Stimulated activated CD4-positive, alpha-beta T cell treated with anti-CD3 and anti-CD28 coated beads, Interleukin-15, amount 100 ng/mL, for 1 hour (primary cell): ENCODE results near the gene PITRM1.
"Not testable (repeated sequence)": the region's sequence is repeated elsewhere in the genome, so short reads cannot be mapped to it uniquely, and the experiment has no call there.

ENCODE experiments used
- DNase-seq, 2 donors: peaks; one replicate each; pipeline ENCODE4 v3.0.0-alpha.2; 2020; ENCODE audit warnings: low read depth in 1 of 2, low spot score in 1 of 2

The PITRM1 gene

DNA sequence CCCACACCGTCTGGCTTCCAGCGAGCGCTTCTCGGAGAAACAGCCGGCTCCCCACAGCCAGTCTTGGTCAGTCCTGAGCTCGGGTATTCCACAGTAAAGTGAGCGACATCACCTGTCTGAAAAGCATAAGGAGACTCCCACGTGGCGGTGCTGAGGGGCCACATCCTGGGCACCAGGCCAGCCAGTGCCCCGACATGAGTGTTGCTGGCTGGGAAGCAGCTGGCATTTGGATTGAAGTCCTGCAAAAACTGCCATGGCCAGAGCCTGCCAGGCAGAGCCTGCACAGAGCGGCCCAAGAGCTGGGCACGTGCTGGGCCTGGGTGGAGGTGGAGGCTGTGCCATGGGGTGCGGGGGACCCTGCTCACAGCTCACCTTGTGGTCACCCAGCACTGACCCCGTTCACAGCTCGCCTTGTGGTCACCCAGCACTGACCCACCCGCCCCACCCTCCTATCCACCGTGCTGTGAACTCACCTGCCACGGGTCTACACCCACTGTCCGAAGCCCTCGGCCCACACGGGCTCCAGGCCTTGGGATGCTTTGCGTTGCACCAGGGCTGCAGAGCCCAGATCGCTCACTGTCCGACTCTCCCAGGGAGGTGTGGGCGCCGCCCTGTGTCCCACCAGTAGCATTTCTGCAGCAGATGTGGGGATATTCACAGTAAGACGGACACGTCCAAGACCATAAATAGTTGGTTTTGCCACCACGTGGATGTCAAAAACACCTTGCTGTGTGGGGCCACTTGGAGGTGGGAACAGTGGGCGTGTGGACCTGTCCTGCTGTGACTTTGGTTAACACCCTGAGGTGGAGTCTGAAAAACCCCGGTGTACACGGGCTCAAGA is 48.8 kb downstream of the PITRM1 start:
- no peak for DNase-seq

DNA sequence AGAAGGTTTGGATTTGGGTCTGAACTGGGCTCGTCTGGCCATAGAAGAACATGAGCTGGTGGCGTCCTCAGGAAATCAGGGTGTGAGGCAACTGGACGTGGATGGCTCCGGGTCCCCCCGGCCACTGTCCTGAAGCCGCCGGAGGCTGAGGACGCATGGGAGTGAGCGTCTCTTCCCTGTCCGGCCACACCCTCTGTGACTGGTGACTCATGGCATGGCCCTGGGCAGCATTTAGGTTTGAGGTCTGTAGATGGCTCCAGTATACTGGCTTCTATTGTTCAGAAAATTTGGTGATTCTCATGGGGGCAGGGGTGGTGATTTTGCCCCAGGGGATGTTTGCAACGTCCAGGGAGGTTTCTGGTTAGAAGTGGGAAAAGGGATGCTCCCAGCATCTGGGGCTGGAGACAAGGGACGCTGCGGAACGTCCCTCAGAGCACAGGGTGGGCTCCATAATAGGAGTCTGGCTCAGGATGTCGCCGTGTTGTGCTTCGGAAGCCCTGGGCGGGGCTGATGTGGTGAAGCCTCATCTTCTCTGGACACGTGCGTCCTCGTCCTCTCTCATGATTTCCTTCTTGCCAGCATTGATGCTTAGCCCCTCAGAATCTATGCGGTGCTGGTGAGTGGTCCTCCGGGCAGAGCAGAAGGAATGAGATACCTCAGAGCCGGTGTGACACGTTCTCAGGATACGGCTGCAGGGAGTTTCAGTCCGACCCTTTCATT is 49.9 kb downstream of the PITRM1 start:
- no peak for DNase-seq

DNA sequence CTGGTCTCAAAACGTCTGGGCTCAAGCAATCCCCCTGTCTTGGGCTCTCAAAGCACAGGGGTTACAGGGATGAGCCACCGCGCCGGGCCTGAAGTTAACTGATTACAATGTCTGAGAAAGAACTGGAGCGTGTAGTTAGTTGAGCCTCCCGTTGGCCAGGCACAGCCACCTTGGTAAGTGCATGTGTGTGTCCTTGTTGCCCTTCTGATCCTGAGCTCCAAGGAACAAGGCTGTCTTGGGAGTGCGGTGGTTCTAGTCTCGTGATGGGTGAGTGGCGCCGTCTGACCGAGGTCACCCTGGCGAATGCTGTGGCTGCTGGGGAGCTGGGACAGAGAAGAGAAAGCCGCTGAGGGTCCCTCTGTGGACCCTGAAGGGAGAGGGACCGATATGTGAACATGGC is 50.5 kb downstream of the PITRM1 start:
- DNase-seq: no peak

DNA sequence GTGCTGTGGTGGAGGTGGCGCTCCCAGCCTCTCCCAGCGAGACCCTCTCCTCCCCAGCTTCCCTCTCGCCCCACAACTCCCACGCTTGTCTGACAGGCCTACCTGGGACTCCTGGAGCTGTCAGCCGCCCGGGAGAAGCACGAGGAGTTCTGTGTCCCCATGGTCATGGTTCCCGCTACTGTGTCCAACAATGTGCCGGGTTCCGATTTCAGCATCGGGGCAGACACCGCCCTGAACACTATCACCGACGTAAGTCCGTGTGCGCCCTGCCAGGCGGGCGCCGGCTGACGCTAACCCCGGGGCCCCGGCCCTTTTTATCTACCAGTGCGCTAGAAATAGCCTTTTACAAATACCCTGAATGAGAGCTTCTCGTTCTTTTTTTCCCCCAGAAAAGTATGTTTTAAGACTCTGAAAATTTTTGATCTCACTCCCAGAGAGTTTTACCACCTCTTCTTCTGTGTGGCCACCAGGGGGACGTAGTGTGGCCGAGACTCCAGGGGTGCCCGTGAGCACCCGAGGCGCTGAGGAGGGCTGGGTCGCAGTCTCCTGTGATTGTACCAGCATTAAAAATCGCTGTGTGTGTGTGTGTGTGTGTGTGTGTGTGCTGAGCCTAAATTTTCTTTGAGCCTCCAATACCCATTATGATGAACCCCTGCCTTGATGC is 52.7 kb downstream of the PITRM1 start:
- DNase-seq: no peak

DNA sequence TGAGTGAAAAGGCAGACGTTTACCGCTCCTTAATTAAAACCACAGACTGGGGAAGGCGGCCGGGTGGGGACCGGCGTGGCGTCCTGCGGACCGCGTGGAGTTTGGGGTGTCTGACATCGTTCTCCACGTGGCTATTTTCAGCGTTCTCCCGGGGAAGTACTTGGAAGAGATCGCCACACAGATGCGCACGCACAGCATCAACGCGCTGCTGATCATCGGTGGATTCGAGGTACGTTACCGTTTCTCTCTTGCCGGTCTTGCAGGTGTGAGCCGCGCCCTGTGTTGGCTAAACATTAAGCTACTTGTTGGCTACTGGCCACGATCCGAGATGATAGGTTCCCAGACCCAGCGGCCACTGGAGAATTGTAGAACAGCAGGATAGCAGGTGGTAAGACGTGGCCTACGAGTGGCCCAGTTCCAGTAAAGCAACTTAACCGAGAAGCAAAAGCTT is 53.9 kb downstream of the PITRM1 start:
- no peak for DNase-seq

DNA sequence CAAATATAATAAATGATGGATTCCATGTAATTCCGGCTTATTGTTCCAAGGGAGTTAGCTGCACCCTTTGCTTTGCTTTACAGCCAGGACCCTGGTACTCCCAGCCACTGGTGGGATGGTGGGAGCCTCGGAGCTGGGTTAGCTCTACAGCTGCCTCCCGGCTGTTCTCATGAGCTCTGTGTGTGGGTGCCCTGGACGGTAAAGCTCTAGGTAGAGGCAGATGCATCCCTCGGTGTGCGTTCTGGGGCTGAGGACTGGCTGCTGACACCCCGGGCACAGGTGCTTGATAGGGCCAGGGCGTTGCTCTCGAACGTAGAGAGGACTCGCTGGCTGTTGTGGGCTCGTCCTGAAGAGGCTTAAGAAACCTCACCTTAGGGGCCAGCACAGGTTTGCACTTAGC is 55.1 kb downstream of the PITRM1 start:
- no peak for DNase-seq

DNA sequence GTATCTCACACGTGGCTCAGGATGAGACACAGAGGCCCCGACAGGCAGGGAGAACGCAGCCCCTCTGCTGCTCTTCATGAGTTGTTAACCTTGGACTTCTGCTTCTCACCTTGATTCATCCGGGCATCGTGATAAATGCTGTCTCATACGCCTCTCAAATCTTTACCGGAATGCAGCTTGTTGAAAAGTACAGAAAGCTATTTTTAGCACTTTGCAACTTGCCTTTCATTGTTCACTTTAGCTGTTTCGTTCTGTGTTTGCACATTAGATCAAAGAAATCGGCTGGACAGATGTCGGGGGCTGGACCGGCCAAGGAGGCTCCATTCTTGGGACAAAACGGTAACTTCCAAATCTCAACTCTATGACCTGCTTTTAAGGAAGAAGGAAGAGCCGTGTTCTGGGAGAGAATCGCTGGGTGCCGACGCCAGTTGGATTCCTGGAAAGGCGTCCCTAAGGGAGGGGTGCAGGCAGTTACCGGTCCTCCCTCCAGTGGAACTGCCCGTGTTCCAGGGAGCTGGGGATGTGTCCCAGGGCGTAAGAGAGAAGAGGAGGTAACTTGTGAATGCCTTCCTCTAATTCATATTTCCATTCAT is 56.0 kb downstream of the PITRM1 start:
- no peak for DNase-seq

DNA sequence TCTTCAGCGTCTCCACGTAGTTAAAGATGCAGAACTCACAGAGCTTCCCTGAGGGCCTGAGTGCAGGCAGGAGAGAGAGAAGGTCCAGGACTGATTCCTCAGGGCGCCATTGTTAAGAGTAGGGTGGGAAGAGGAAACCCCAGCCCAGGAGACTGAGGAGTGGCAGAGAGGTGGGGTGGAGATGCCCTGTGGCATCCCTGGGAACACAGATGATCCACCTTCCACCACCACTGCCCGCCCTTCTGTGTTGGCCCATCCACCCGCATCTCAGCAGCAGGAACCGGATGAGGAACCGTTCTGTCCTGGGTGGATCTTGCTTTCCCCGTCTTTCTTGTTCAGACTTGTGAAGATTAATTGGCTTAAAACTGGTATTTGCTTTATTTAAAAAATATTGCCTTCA is 56.9 kb downstream of the PITRM1 start:
- DNase-seq: no peak

DNA sequence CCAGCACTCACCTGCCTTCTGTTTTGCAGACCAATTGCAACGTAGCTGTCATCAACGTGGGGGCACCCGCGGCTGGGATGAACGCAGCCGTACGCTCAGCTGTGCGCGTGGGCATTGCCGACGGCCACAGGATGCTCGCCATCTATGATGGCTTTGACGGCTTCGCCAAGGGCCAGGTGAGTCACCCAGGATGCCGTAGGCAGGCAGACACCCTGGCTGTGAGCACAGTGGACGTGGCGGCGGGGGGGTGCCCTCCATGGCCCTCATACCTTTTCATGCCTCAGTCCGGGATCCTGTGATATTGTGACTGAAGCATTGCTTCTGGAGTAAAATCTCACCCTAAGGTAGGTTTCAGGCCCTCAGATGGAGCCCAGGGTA is 59.2 kb downstream of the PITRM1 start:
- no peak for DNase-seq

DNA sequence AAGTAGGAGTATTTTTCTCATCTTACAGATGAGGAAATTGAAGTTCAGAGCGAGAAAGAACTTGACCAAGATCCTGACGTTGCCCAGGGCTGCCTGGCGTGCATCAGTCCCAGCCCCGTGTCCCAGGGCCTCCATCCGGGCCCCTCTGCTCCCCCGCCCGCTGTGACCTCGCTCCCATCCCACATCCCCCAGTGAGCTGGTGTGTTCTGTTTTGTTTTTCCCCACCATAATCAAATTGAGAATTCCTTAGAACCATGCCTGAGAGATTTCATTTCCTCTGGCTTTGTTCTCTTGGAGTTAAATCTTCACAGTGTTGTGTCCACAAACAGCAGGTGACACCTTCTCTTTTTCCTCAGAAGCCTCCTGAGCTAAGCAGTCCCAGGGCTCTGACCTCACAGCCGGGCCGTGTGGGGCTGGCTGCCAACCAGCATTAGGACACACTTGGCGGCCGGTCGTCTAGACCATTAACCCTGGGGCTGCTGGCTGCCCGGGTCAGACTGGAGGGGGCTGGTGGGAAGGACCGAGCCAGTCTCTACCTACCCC is 60.9 kb downstream of the PITRM1 start:
- no peak for DNase-seq

DNA sequence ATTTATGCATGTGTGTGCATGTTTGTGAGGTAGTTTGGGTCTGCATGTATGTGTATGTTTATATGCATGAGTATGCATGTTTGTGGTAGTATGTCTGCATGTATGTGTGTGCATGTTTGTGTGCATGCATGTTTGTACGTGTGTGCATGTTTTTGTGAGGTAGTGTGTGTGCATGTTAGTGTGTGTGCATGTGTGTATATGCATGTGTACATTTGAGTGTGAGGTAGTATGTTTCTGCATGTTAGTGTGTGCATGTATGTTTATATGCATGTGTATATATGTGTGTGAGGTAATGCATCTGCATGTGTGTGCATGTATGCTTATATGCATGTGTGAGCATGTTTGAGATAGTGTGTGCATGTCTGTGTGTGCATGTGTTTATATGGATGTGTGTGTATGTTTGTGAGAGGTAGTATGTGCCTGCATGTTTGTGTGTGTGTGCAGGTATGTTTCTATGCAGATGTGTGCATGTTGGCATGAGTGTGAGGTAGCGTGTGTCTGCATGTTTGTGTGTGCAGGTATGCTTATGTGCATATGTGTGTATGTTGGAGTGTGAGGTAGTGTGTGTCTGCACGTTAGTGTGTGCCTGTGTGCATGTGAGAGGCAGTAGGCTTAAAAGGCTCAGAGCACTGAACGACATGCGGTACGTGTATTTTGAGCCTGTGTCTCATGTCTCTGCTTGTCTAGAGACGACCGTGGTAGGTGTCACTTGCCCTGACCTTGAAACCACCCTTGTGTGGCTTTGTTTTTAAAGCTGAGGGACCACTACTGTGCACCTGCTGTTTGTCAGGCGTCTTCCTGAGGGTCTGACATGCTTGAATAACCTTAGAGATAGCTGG is 61.6 kb downstream of the PITRM1 start:
- no peak for DNase-seq

DNA sequence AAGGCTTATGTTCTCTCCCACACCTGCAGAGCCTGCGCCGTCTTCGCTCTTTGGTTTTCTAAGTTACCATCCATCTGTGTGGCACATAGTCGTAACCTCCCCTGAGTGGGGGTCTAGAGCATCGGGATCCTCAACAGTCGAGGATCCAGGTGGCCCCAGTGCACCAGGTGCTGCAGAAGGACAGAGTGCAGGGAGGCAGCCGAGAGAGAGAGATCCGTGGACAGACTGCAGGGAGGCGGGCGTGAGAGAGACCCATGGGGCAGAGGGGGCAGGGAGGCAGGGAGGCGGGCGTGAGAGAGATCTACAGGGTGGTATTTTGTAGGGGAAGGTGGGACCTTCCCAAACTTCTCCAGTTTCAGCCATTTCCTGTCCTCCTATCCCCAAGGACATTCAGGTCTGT is 62.9 kb downstream of the PITRM1 start:
- DNase-seq: no peak

DNA sequence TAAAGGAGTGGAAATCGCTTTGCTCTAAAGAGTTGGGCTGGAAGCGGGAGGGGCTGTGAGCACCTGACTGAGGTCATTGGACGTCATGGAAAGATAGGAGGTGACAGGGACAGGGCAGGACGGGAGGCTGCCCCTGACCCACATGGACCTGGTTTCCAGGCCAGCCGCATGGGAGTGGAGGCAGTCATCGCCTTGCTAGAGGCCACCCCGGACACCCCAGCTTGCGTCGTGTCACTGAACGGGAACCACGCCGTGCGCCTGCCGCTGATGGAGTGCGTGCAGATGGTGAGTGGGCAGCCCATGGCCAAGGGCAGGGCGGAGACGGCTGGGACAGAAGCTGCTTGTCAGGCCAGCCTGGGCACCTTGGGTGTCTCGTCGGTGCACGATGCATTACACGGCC is 63.4 kb downstream of the PITRM1 start:
- DNase-seq: no peak

DNA sequence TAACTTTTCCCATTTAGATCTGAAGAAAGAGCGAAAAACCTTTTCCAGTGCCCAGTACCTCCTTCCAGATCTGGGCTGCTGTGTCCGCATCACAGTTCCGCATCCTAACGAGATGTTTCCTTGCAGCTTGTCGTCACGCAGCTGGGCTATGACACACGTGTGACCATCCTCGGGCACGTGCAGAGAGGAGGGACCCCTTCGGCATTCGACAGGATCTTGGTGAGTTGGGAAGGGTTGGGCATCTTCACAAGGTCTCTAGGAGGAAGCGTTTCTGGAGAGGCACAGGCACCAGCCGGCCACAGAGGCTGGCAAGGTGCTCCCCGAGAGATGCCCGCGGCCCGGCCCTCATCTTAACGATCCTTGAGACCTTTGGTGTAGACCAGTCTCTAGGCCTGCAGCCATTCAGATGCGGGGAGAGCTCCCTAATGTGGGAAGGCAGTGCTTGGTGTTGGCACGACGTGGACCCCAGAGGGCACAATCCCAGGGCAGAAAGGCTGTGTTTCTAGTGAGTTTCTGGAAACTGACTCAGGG is 63.9 kb downstream of the PITRM1 start:
- DNase-seq: no peak

DNA sequence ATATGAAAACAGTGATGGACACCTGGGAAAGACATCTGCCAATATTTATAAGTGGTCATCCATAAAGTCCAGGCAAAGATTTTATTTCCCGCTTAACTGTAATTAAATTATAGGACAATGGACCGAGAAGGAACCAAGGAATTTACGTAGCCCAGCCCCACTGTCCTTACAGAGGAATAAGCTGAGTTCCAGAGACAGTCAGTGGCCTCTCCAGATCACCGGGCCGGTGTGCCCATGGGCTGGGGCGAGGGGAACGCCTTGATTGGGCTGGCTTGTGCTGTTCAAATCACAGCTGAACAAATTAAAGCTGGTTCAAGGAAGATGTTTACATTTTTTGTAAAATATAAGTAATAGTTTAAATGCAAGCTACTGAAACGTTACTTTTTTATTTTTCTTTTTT is 64.5 kb downstream of the PITRM1 start:
- no peak for DNase-seq

DNA sequence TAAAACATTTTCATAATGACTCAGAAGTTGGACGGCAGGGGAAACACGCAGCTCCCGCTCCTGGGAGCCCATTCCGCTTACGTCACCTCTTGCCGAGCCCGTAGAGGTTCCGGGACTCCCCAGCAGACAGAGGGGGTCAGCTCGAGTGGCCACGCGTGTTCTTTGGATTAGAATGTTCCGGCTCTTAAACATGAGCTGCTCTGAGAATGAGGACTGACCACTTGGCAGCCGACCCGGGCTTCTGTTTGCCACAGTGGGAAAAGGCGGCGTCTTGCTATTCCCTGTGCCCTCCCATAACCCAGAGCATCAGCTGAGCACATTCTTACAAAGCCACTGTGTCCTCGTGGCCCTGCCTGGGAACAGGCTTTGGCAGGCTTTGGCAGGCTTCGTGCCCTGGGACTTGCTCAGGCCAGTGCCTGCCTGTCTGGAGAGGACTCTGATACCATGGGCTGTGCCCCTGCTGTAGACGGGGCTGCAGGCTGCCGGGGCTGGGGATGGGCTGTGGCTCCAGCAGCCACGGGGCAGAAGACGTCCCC is 65.1 kb downstream of the PITRM1 start:
- no peak for DNase-seq

DNA sequence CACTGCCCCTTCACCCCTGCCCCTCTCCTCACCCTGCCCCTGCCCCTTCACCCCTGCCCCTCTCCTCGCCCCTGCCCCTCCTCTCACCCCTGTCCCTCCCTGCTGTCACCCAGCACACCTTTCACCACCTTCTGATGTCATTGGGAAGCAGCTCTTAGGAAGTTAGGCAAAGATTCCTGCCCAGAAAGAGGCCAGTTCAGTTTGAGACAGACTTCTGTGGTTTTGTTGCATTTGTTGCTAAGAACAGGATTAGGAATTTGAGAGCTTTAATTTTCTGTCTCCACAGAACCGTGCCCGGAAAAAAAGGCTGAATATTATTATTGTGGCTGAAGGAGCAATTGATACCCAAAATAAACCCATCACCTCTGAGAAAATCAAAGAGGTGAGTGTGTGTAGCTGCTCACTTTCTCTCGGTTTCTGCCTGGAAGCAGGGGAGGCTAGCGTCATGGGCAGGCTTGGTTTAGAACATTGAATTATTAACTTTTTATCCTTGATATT is 65.6 kb downstream of the PITRM1 start:
- no peak for DNase-seq

DNA sequence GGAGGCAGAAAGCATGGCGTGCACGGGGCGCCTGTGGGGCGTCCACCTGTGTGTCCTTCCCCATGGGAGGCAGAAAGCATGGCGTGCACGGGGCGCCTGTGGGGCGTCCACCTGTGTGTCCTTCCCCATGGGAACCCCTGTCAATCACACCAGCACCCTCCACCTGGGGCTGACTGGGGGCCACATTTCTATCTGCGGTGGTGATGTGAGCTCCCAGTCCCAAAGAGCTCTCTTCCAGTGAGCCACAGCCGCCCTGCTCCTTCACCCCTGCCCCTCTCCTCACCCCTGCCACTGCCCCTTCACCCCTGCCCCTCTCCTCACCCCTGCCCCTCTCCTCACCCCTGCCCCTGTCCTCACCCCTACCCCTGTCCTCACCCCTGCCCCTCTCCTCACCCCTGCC is 66.3 kb downstream of the PITRM1 start:
- not testable (repeated sequence) for DNase-seq

DNA sequence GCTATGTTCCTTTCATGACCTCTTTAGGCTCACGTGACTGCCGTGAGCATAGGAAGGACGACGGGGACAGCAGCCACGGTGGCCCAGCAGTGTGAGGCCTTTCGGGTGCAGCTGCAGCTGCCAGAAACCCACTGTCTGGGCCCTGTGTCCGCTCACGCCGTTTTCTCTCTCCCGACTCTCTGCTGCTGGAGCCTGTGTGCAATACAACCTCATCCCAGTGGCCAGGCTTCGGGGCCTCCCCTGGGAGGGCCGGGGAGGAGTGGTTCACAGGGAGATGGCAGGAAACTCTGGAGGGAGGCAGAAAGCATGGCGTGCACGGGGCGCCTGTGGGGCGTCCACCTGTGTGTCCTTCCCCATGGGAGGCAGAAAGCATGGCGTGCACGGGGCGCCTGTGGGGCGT is 66.7 kb downstream of the PITRM1 start:
- no peak for DNase-seq

DNA sequence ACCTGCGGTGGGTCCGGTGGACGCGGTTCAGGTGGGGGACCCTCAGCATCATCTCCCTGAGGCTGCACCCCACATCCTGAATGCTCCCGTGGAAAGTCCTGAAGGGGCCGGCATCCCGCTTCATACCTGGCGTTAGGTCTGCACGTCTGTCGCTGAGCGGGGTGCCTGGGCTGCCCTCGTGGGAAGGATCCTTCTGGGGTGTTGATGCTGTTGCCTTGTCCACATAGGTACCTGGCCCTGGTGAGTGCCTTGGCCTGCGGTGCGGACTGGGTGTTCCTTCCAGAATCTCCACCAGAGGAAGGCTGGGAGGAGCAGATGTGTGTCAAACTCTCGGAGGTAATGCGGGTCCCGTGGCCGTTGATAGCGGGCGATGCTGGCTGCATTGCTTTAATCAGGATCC is 67.4 kb downstream of the PITRM1 start:
- no peak for DNase-seq
